Left forelimb (tissue), 1 donor: ENCODE measurements around the gene GPR42.
"Not testable (repeated sequence)": the region's sequence is repeated elsewhere in the genome, so short reads cannot be mapped to it uniquely, and the experiment has no call there.

ENCODE experiments used
- DNase-seq: peaks from one replicate; pipeline ENCODE4 v3.0.0-alpha.2; 2018; ENCODE audit warnings: low spot score

The GPR42 gene

GRCh38 chr19:35363711-35364425, 7.0 kb upstream of the GPR42 start:
- DNase-seq = no peak

- no peak for DNase-seq
These were observed 5.6 kb upstream of the GPR42 start for GRCh38 chr19:35365303-35365702.

GRCh38 chr19:35368378-35368777, 2.5 kb upstream of the GPR42 start:
- DNase-seq = no peak

GRCh38 chr19:35369522-35369921, 1.3 kb upstream of the GPR42 start:
- DNase-seq = no peak

- DNase-seq = no peak
These were observed 2.6 kb downstream of the GPR42 start for GRCh38 chr19:35373492-35373891.

GRCh38 chr19:35374031-35374430, 3.2 kb downstream of the GPR42 start:
- DNase-seq = not testable (repeated sequence)

GRCh38 chr19:35375505-35376307, 4.8 kb downstream of the GPR42 start:
- DNase-seq = no peak

GRCh38 chr19:35377656-35378055, 6.8 kb downstream of the GPR42 start:
- no peak for DNase-seq

GRCh38 chr19:35378356-35378755, 7.5 kb downstream of the GPR42 start:
- DNase-seq = no peak

- not testable (repeated sequence) for DNase-seq
These were observed 8.7 kb downstream of the GPR42 start for GRCh38 chr19:35379545-35379944.

GRCh38 chr19:35379992-35380391, 9.1 kb downstream of the GPR42 start:
- DNase-seq = no peak

- DNase-seq = no peak
These were observed 9.7 kb downstream of the GPR42 start for GRCh38 chr19:35380450-35381124.

GRCh38 chr19:35381318-35381717, 10.4 kb downstream of the GPR42 start:
- no peak for DNase-seq

GRCh38 chr19:35381926-35382325, 11.1 kb downstream of the GPR42 start:
- no peak for DNase-seq

- DNase-seq = no peak
These were observed 12.7 kb downstream of the GPR42 start for GRCh38 chr19:35383536-35383935.

GRCh38 chr19:35388277-35389054, 17.6 kb downstream of the GPR42 start:
- DNase-seq = no peak

- DNase-seq = no peak
These were observed 18.5 kb downstream of the GPR42 start for GRCh38 chr19:35389192-35389861.

- DNase-seq = no peak
These were observed 22.2 kb downstream of the GPR42 start for GRCh38 chr19:35392742-35393715.

- no peak for DNase-seq
These were observed 24.7 kb downstream of the GPR42 start for GRCh38 chr19:35395382-35396199.
